GM12878 (cell line): ENCODE results near the gene NUP205. TPM values are rescaled to one million over a fixed set of nuclear protein-coding genes. Genes with fewer than 3 reads are reported as not detected.

Experiments used
- ATAC-seq: fragments of 200-7000 bp; cut with Tn5 transposase; 3 replicates; pipeline ENCODE4 v1.9.1; 2020; ENCODE audit warnings: mild to moderate bottlenecking, moderate library complexity
- Bru-seq: library from RNA; stranded (reverse); fragments of 400-500 nt; gene quantifications from one replicate; lab custom pipeline; 2021; lab: Mats Ljungman, UMichigan
- BruChase-seq, 2 experiments: library from RNA; stranded (reverse); fragments of 400-500 nt; gene quantifications; one replicate each; lab custom pipeline; 2021; lab: Mats Ljungman, UMichigan
- BruUV-seq: library from RNA; stranded (reverse); fragments of 400-500 nt; replicated peaks from 2 replicates; lab custom pipeline; 2021; lab: Mats Ljungman, UMichigan
- CTCF ChIA-PET: fragments of 300-600 bp; sonication (Branson Sonifier 250); formaldehyde crosslinking; extraction: SDS; loops from one replicate; lab custom pipeline; 2021; ENCODE audit warnings: inconsistent platforms; lab: Yijun Ruan, JAX
- POLR2A ChIA-PET: fragments of 350-600 bp; formaldehyde crosslinking; extraction: SDS; loops from one replicate; lab custom pipeline; 2021; ENCODE audit warnings: inconsistent platforms; lab: Charles Lee
- RAD21 ChIA-PET: fragments of 300-600 bp; sonication (Branson Sonifier 250); formaldehyde crosslinking; loops from one replicate; lab custom pipeline; 2023; ENCODE audit warnings: antibody characterized with exemption; ENCODE audit not compliant: unreplicated experiment; lab: Charles Lee
- SMC1A ChIA-PET: fragments of 300-600 bp; sonication (Branson Sonifier 250); formaldehyde crosslinking; loops from one replicate; lab custom pipeline; 2023; ENCODE audit not compliant: unreplicated experiment, uncharacterized antibody; lab: Charles Lee
- DNase-seq: peaks from one replicate; pipeline ENCODE4 v3.0.0-alpha.2; 2011; ENCODE audit warnings: low read depth, low spot score
- FAIRE-seq: peaks from 3 replicates; lab custom pipeline; 2011; peaks lifted over from hg19 to GRCh38; lab: Jason Lieb, UNC
- H2AFZ ChIP-seq: 2 replicates; pipeline ENCODE4 v1.6.0; 2011; ENCODE audit warnings: low read depth, low read length, control low read depth; ENCODE audit not compliant: control insufficient read depth
- H3K27ac ChIP-seq: 2 replicates; pipeline ENCODE4 v1.5.1; 2011; ENCODE audit warnings: control low read depth; ENCODE audit not compliant: control insufficient read depth, insufficient read depth
- H3K27me3 ChIP-seq, 2 experiments: replicated peaks in 1 of 2; 2 replicates each; pipeline versions ENCODE4 v1.6.0 to v1.6.1; 2011; ENCODE audit warnings: low read length in 1 of 2; ENCODE audit not compliant: control insufficient read depth in 2 of 2, insufficient read depth in 2 of 2
- H3K36me3 ChIP-seq, 2 experiments: 2 replicates each; pipeline ENCODE4 v1.5.1; 2011; ENCODE audit warnings: low read length in 1 of 2; ENCODE audit not compliant: control insufficient read depth in 2 of 2, insufficient read depth in 2 of 2
- H3K4me1 ChIP-seq: 2 replicates; pipeline ENCODE4 v1.6.1; 2011; ENCODE audit warnings: mild to moderate bottlenecking, low read length, moderate library complexity, mixed read lengths; ENCODE audit not compliant: control insufficient read depth, insufficient read depth
- H3K4me2 ChIP-seq: 2 replicates; pipeline ENCODE4 v1.6.0; 2011; ENCODE audit warnings: control low read depth; ENCODE audit not compliant: control insufficient read depth, insufficient read depth
- H3K4me3 ChIP-seq: fragments of 200-600 bp; sonication (generic); 2 replicates; pipeline ENCODE4 v1.5.1; 2016
- H3K79me2 ChIP-seq: 2 replicates; pipeline ENCODE4 v1.6.0; 2011; ENCODE audit warnings: low read length; ENCODE audit not compliant: control insufficient read depth, insufficient read depth
- H3K9ac ChIP-seq: 2 replicates; pipeline ENCODE4 v1.8.0; 2011; ENCODE audit warnings: low read length, control low read depth, mixed read lengths; ENCODE audit not compliant: control insufficient read depth, insufficient read depth
- H3K9me3 ChIP-seq: replicated peaks from 3 replicates; pipeline ENCODE4 v1.5.1; 2011; ENCODE audit warnings: mild to moderate bottlenecking, low read length; ENCODE audit not compliant: control insufficient read depth, insufficient read depth
- H4K20me1 ChIP-seq: 2 replicates; pipeline ENCODE4 v1.6.0; 2011; ENCODE audit not compliant: control insufficient read depth, insufficient read depth
- ESRRA ChIP-seq: IDR thresholded peaks from 2 replicates; pipeline ENCODE4 v1.6.1; 2012; ENCODE audit warnings: mild to moderate bottlenecking, low read length, improper control_type of control experiment
- NBN ChIP-seq: fragments of 450-650 bp; IDR thresholded peaks from 2 replicates; pipeline ENCODE4 v1.6.1; 2016
- RUNX3 ChIP-seq: IDR thresholded peaks from 2 replicates; pipeline ENCODE4 v1.6.1; 2012; ENCODE audit warnings: low read length, inconsistent platforms
- SKIL ChIP-seq: fragments of 450-650 bp; IDR thresholded peaks from 2 replicates; pipeline ENCODE4 v1.6.1; 2017; ENCODE audit warnings: mild to moderate bottlenecking, low read depth, inconsistent platforms; ENCODE audit not compliant: poor library complexity, severe bottlenecking
- ZBTB11 ChIP-seq: fragments of 450-650 bp; formaldehyde crosslinking; IDR thresholded peaks from 2 replicates; pipeline ENCODE4 v1.5.0; 2022; ENCODE audit warnings: mild to moderate bottlenecking, missing genetic modification characterization
- WGBS: methylation state at CpG from one replicate; pipeline ENCODE4 v1.1.6; 2016; ENCODE audit warnings: low lambda C conversion rate; ENCODE audit not compliant: insufficient replicate concordance, insufficient coverage; ENCODE audit errors: missing lambda C conversion rate; 5-methylcytosine and 5-hydroxymethylcytosine counted together
- in situ Hi-C: fragments of 300-500 bp; cut with MboI; formaldehyde crosslinking; loops from 9 replicates; pipeline ENCODE4 v1.14.3; 2018; ENCODE audit warnings: mixed read lengths
- intact Hi-C: fragments of 100-400 bp; cut with micrococcal nuclease; formaldehyde crosslinking; loops from one replicate; pipeline ENCODE4 v1.14.2; 2022; ENCODE audit not compliant: unreplicated experiment
- long read RNA-seq, 2 experiments: library from polyadenylated mRNA; unstranded; transcript quantifications; one replicate each; pipeline ENCODE4 v2.0.0, GENCODE V29; 2019 to 2020
- polyA minus RNA-seq, 3 experiments: library from RNA; depleted of rRNA, polyadenylated mRNA; stranded (reverse); fragments of >200 nt; gene quantifications; 2 replicates each; pipeline ENCODE4 v1.2.3, GENCODE V29; 2011
- polyA plus RNA-seq, 11 experiments: library from polyadenylated mRNA; depleted of rRNA in 4 of 11; unstranded in 6 of 11; stranded (reverse) in 5 of 11; fragments of >200 nt; fragmentation: Nextera tagmentation in 4 of 11; fragmentation: Illumina TruSeq in 1 of 11; extraction: Ambion mirVana in 4 of 11; extraction: Trizol in 1 of 11; gene quantifications; 1 replicate in 1 of 11; 2 replicates in 10 of 11; pipeline versions ENCODE4 v1.2.1 to v1.2.3, GENCODE V29; 2011 to 2016; ENCODE audit warnings: inconsistent platforms in 2 of 11, missing spikeins in 2 of 11, low read depth in 1 of 11
- total RNA-seq, 4 experiments: library from RNA; depleted of rRNA in 3 of 4; stranded (reverse); fragments of >200 nt in 3 of 4; fragmentation: Illumina TruSeq in 1 of 4; extraction: Trizol in 1 of 4; gene quantifications; 2 replicates each; pipeline versions ENCODE4 v1.2.1 to v1.2.3, GENCODE V29; 2013 to 2021
- TF ChIP-seq, protein P1 (sequence below): IDR thresholded peaks from 2 replicates; pipeline ENCODE4 v1.6.1; 2011; ENCODE audit warnings: low read depth, mild to moderate bottlenecking, low read length, moderate library complexity, borderline replicate concordance; ENCODE audit errors: extremely low read depth
- TF ChIP-seq, protein P2 (sequence below): fragments of 450-650 bp; IDR thresholded peaks from 2 replicates; pipeline ENCODE4 v1.6.1; 2017; ENCODE audit warnings: antibody characterized with exemption, mild to moderate bottlenecking, moderate library complexity

The NUP205 gene
- total RNA-seq (2013; cell fraction: nucleolus; rRNA removed) = 107 and 113 TPM in 2 replicates
- total RNA-seq (2014; rRNA removed) (105 and 122 TPM in 2 replicates), total RNA-seq (2014; rRNA removed; fragmentation: Illumina TruSeq; extraction: Trizol) (96.1 and 97.3 TPM in 2 replicates), total RNA-seq (2021) (104 and 109 TPM in 2 replicates), polyA plus RNA-seq (2011; rRNA removed) (110 and 118 TPM in 2 replicates), polyA plus RNA-seq (2014; fragmentation: Illumina TruSeq; extraction: Trizol) (88.4 and 97.2 TPM in 2 replicates), polyA plus RNA-seq (2014; fragmentation: Nextera tagmentation; extraction: Ambion mirVana) (10 to 100 TPM; 41.4 to 83.4 TPM), polyA plus RNA-seq (2014; rRNA removed) (80.8 and 81.1 TPM in 2 replicates), polyA plus RNA-seq (2016; fragmentation: Nextera tagmentation; extraction: Ambion mirVana) (10 to 100 TPM; 69.9 to 70.8 TPM), polyA minus RNA-seq (2011; rRNA and poly(A)+ RNA removed) (147 and 155 TPM in 2 replicates), Bru-seq, nascent RNA (percentile 75 among the genes with signal in this experiment), BruChase-seq, experiment 1, labeled RNA remaining after a 6-hour chase (percentile 87 among the genes with signal in this experiment), BruChase-seq, experiment 2, labeled RNA remaining after a 2-hour chase (percentile 84 among the genes with signal in this experiment)
- 44.3 TPM for polyA plus RNA-seq (2011; ENCODE audit: low read depth)
- 78.4 and 92.3 TPM in 2 replicates for polyA plus RNA-seq (2011; cell fraction: cytosol; rRNA removed)
- 94.0 and 94.7 TPM in 2 replicates for polyA plus RNA-seq (2011; cell fraction: nucleus; rRNA removed)
- polyA plus RNA-seq (2012) = 44.8 and 61.3 TPM in 2 replicates
- polyA minus RNA-seq (2011; cell fraction: cytosol; rRNA and poly(A)+ RNA removed) = 51.6 TPM in 2 replicates
- polyA minus RNA-seq (2011; cell fraction: nucleus; rRNA and poly(A)+ RNA removed) = 67.3 and 75.4 TPM in 2 replicates
- long read RNA-seq, experiment 1, partial matches to known transcripts = 1 of 3 reads
- long read RNA-seq, experiment 1, other reads (novel, unspliced or antisense) = 2 of 3 reads
- long read RNA-seq, experiment 2, partial matches to known transcripts = 51 of 55 reads
- long read RNA-seq, experiment 2, other reads (novel, unspliced or antisense) = 3 of 55 reads

GRCh38 chr7:135557455-135558336 lies at the start of gene NUP205:
Gene NUP205 (plus strand): TSS chr7:135557917. CDS start chr7:135557945, 28 bp downstream.
- FAIRE-seq (peak; percentile 92), DNase-seq (peak; percentile 85), ATAC-seq (peak; percentile 86)
- Histone ChIP-seq H3K9me3 (no peaks in the 10 kb centered on the region; the same call in 2 of the 3 replicates), H3K27me3 (no peaks in the 10 kb centered on the region), H3K36me3 (no peaks in the 10 kb centered on the region), H3K9ac (peak within 1 kb of the TSS; percentile 98), H4K20me1 (no peaks in the 10 kb centered on the region), H2AFZ (peak within 1 kb of the TSS; percentile 98), H3K4me1 (peaks cover 25% of the 10 kb centered on the region), H3K27ac (peak within 1 kb of the TSS; percentile 95), H3K4me2 (peak within 1 kb of the TSS; percentile 66), H3K4me3 (peak within 1 kb of the TSS; percentile 96), H3K79me2 (peaks cover 43% of the 10 kb centered on the region)
- CTCF ChIA-PET = interaction anchor here (0.7 to 2.5 kb wide), 7 partner anchors 47 to 283 kb away, joined by 3 to 14 read pairs (median 6); no protein-coding TSS in a partner anchor
- in situ Hi-C loops (loop anchor here (5.0 to 10.0 kb wide), 2 partner anchors 45 to 563 kb away; partner anchors contain the start of gene CNOT4), intact Hi-C loops (loop anchor here (1.0 kb wide), 1 partner anchor 47 kb away; the partner anchor contains the start of gene CNOT4)
- RAD21 ChIA-PET = interaction anchor here (1.4 kb wide), 1 partner anchor 88 kb away, joined by 4 read pairs; no protein-coding TSS in a partner anchor
- POLR2A ChIA-PET = interaction anchor here (0.5 to 1.1 kb wide), 2 partner anchors 12 to 88 kb away, joined by 3 to 4 read pairs; no protein-coding TSS in a partner anchor
- 2% methylated on average over 38 of the region's 38 CpGs for WGBS
- SMC1A ChIA-PET = interaction anchor here (1.0 kb wide), 2 partner anchors 35 to 368 kb away, joined by 3 read pairs; no protein-coding TSS in a partner anchor
- TSS peak; percentile 99 for BruUV-seq
- TF ChIP-seq NBN (peak; percentile 80), ZBTB11 (CRISPR knock-in tag) (no peak), ESRRA (no peak), SKIL (peak; percentile 59), RUNX3 (peak; percentile 74)
- TF ChIP-seq, protein P1, sequence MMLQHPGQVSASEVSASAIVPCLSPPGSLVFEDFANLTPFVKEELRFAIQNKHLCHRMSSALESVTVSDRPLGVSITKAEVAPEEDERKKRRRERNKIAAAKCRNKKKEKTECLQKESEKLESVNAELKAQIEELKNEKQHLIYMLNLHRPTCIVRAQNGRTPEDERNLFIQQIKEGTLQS = no peak
- TF ChIP-seq, protein P2, sequence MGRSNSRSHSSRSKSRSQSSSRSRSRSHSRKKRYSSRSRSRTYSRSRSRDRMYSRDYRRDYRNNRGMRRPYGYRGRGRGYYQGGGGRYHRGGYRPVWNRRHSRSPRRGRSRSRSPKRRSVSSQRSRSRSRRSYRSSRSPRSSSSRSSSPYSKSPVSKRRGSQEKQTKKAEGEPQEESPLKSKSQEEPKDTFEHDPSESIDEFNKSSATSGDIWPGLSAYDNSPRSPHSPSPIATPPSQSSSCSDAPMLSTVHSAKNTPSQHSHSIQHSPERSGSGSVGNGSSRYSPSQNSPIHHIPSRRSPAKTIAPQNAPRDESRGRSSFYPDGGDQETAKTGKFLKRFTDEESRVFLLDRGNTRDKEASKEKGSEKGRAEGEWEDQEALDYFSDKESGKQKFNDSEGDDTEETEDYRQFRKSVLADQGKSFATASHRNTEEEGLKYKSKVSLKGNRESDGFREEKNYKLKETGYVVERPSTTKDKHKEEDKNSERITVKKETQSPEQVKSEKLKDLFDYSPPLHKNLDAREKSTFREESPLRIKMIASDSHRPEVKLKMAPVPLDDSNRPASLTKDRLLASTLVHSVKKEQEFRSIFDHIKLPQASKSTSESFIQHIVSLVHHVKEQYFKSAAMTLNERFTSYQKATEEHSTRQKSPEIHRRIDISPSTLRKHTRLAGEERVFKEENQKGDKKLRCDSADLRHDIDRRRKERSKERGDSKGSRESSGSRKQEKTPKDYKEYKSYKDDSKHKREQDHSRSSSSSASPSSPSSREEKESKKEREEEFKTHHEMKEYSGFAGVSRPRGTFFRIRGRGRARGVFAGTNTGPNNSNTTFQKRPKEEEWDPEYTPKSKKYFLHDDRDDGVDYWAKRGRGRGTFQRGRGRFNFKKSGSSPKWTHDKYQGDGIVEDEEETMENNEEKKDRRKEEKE = 0 out of 2 replicates have a peak, but pooled peaks have one; percentile 8
